ENCODE results near the gene DNMT3B.
"Not testable (repeated sequence)": the region's sequence is repeated elsewhere in the genome, so short reads cannot be mapped to it uniquely, and the experiment has no call there.

Gene DNMT3B

DNA sequence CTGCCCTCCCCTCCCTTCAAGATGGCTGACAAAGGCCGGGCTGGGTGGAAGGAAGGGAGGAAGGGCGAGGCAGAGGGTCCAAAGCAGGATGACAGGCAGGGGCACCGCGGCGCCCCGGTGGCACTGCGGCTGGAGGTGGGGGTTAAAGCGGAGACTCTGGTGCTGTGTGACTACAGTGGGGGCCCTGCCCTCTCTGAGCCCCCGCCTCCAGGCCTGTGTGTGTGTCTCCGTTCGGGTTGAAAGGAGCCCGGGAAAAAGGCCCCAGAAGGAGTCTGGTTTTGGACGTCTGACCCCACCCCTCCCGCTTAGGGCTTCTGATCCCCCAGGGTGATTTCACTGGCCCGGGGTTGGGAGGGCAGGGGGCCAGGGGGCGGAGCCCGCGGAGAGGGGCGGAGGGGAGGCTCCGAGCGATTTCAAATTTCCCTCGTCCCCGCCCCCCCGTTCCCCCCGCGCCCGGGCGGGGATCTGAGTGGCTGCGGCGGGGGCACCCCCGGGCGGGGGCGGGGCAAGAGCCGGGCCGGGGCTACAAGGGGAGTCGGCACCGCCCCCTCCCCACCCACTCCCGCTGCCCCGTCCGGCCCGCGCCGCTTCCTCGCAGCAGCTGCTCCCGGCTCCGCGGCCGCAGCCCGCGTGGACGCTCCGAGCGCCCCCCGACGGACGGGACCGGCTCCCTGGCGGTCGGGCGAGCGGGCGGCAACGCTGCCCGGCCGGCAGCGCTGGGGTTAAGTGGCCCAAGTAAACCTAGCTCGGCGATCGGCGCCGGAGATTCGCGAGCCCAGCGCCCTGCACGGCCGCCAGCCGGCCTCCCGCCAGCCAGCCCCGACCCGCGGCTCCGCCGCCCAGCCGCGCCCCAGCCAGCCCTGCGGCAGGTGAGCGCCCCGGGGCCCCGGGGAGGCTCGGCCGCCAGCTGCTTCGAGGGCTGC, at the start of gene DNMT3B:
DNMT3B (plus strand) TSS at position 555 of the 923 bp plus-strand sequence. CDS start 17,939 bp downstream, outside the sequence.
- no peaks in the 10 kb centered on the region for H3K27me3 ChIP-seq (ENCODE audit: insufficient read depth, low read length)
- H3K36me3 ChIP-seq (ENCODE audit: insufficient read depth, low read length) = no peaks in the 10 kb centered on the region
- H3K4me1 ChIP-seq (ENCODE audit: insufficient read depth, low read length) = peaks cover 18% of the 10 kb centered on the region
- peak within 1 kb of the TSS; percentile 86 for H2AFZ ChIP-seq (ENCODE audit: low read depth, low read length)
- H3K4me3 ChIP-seq (ENCODE audit: low read length) = peak within 1 kb of the TSS; percentile 59
- H3K9me3 ChIP-seq (ENCODE audit: low read length) = no peaks in the 10 kb centered on the region

DNA sequence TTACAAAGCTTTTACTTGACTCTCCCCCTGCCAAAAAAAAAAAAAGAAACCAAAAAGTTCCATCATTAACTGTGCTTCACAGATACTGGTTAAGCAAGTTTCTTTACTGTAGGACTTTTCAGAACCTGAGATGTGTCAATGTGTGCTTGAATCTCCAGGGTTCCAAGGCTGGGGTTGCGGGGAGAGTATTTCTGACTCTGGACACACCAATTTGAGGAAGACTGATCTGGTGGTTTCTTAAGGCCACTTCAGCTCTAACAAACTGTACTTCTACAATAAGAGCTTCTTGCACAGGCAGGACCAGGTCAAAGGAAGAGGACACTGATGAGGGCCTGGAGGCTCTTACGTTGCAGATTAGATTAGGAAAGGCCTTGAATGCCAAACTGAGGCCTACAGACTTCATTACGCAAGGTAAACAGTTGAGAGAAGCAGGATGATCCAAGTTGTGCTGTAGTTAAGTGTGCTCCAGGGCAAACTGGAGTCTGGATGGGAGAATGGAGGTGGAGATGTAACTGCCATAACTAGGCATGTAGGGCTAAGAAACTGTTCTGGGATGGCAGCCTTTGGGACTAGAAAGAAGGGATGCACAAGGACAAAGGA, 43.3 kb upstream of the DNMT3B start:
- H3K36me3 ChIP-seq (ENCODE audit: insufficient read depth, low read length) = peaks cover 7% of the 10 kb centered on the region
- no peaks in the 10 kb centered on the region for H3K27me3 ChIP-seq (ENCODE audit: insufficient read depth, low read length)
- no peaks in the 10 kb centered on the region for H3K9me3 ChIP-seq (ENCODE audit: low read length)
- H3K4me1 ChIP-seq (ENCODE audit: insufficient read depth, low read length) = no peaks in the 10 kb centered on the region
- H2AFZ ChIP-seq (ENCODE audit: low read depth, low read length) = no peak overlapping the region
- no peak overlapping the region for H3K4me3 ChIP-seq (ENCODE audit: low read length)

DNA sequence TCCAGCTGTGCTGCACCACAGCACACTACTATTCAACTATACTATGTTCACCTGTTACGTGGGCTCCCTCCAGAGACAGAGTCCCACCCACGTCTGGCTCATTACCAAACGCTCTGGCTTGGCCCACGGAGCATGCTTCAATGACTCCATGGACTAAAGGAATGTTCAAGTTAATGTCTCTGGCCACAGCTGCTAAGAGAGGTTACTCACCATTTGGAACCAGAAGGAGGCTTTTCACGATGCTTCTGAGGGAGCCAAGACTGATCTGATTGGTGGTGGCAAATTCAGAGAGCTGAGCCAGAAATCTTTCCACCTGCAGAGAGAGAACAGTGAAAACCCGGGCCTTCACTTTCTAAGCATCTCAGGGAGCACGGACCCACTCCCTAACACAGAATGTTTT, 34.5 kb upstream of the DNMT3B start:
- H3K27me3 ChIP-seq (ENCODE audit: insufficient read depth, low read length) = no peaks in the 10 kb centered on the region

DNA sequence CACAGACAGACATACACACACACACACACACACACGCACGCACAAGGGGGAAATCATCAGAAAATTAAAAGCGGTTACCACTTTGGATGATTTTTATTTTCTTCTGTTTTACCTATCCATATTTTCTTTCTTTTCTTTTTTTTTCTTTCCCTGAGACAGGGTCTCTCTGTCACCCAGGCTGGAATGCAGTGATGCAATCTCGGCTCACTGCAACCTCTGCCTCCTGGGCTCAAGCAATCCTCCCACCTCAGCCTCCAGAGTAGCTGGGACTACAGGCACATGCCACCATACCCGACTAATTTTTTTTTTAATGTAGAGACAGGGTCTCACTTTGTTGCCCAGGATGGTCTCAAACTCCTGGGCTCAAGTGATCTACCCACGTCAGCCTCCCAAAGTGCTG, 33.8 kb upstream of the DNMT3B start:
- not testable (repeated sequence) for H2AFZ ChIP-seq (ENCODE audit: low read depth, low read length); H3K4me1 ChIP-seq (ENCODE audit: insufficient read depth, low read length); H3K9me3 ChIP-seq (ENCODE audit: low read length); H3K4me3 ChIP-seq (ENCODE audit: low read length); H3K27me3 ChIP-seq (ENCODE audit: insufficient read depth, low read length)
- peaks cover 16% of the 10 kb centered on the region for H3K36me3 ChIP-seq (ENCODE audit: insufficient read depth, low read length)

More for the DNA sequence above, 34.5 kb upstream of the DNMT3B start:
- Histone ChIP-seq H3K9me3 (ENCODE audit: low read length) (peaks cover 2% of the 10 kb centered on the region), H3K36me3 (ENCODE audit: insufficient read depth, low read length) (peaks cover 16% of the 10 kb centered on the region), H3K4me3 (ENCODE audit: low read length) (no peak overlapping the region), H3K4me1 (ENCODE audit: insufficient read depth, low read length) (no peaks in the 10 kb centered on the region), H2AFZ (ENCODE audit: low read depth, low read length) (no peak overlapping the region)

DNA sequence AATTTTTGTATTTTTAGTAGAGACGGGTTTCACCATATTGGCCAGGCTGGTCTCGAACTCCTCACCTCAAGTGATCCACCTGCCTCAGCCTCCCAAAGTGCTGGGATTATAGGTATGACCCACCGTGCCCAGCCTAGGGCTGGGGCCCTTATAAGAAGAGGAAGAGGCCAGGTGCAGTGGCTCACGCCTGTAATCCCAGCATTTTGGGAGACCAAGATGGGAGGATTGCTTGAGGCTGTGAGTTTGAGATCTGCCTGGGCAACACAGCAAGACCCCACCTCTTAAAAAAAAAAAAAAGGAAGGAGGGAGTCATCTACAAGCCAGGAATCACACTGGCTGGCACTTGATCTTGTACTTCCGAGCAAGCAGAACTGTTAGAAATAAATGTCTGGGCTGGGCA, 32.9 kb upstream of the DNMT3B start:
- H2AFZ ChIP-seq (ENCODE audit: low read depth, low read length); H3K27me3 ChIP-seq (ENCODE audit: insufficient read depth, low read length); H3K4me3 ChIP-seq (ENCODE audit: low read length); H3K9me3 ChIP-seq (ENCODE audit: low read length); H3K4me1 ChIP-seq (ENCODE audit: insufficient read depth, low read length): not testable (repeated sequence)
- H3K36me3 ChIP-seq (ENCODE audit: insufficient read depth, low read length) = peaks cover 16% of the 10 kb centered on the region

DNA sequence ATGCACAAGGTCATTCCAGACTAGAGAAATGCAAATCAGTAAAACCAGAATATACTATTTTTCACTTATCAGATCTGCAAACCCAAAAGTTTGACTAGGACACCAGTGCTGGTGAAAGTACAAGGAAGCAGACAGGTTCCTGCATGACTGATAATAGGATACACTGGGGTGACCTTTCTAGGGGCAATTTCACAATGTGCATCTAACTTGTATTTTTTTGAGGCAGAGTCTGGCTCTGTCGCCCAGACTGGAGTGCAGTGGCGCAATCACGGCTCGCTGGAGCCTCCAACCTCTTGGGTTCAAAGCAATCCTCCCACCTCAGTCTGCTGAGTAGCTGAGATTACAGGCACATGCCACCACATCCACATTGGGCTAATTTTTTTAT, 30.3 kb upstream of the DNMT3B start:
- no peak overlapping the region for H2AFZ ChIP-seq (ENCODE audit: low read depth, low read length)
- H3K36me3 ChIP-seq (ENCODE audit: insufficient read depth, low read length) = peaks cover 6% of the 10 kb centered on the region
- no peak overlapping the region for H3K4me3 ChIP-seq (ENCODE audit: low read length)
- H3K4me1 ChIP-seq (ENCODE audit: insufficient read depth, low read length) = no peaks in the 10 kb centered on the region
- no peaks in the 10 kb centered on the region for H3K27me3 ChIP-seq (ENCODE audit: insufficient read depth, low read length)
- H3K9me3 ChIP-seq (ENCODE audit: low read length) = peaks cover under 1% of the 10 kb centered on the region

DNA sequence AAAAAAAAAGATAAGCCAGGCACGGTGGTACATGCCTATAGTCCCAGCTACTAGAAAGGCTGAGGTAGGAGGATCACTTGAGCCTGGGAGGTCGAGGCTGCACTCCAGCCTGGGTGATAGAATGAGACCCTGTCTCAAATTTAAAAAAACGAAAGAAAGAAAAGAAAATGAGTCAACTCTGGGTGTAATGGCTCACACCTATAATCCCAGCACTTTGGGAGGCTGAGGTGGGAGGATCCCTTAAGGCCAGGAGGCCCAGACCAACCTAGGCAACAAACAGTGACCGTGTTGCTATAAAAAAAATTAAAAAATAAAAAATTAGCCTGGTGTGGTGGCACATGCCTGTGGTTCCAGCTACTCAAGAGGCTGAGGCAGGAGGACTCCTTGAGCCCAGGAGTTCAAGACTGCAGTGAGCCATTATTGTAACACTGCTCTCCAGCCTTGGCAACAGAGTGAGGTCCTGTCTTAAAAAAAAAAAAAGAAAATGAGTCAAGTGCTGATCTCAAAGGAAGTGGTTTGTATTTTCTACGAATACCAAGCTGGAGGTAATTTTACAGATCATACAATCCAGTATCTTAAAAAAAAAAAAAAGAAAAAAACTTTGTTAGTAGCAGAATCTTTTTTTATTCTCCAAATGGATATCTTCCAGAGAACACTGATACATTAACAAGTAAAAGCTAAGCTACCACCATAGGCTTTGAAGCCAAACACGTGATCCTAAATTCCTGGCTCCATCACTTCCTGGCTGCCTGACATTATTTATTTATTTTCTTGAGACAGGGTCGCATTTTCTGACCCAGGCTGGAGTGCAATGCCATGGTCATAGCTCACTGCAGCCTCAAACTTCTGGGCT, 24.6 kb upstream of the DNMT3B start:
- H3K36me3 ChIP-seq (ENCODE audit: insufficient read depth, low read length) = no peaks in the 10 kb centered on the region
- no peaks in the 10 kb centered on the region for H3K9me3 ChIP-seq (ENCODE audit: low read length)
- H3K4me1 ChIP-seq (ENCODE audit: insufficient read depth, low read length) = peaks cover 5% of the 10 kb centered on the region
- no peaks in the 10 kb centered on the region for H3K27me3 ChIP-seq (ENCODE audit: insufficient read depth, low read length)
- no peak overlapping the region for H3K4me3 ChIP-seq (ENCODE audit: low read length)
- H2AFZ ChIP-seq (ENCODE audit: low read depth, low read length) = no peak overlapping the region

DNA sequence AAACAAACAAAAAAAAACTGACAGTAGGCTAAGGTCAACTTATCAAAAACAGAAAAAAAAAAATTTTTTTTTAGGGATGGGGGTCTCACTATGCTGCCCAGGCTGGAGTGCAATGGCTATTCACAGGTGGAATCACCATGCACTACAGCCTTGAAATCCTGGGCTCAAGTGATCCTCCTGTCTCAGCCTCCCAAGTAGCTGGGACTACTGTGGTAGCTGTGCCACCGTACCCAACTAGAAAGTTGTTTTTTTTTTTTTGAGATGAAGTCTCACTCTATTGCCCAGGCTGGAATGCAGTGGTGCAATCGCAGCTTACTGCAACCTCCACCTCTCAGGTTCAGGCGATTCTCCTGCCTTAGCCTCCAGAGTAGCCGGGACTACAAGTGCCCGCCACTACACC, 21.0 kb upstream of the DNMT3B start:
- Histone ChIP-seq H3K4me3 (ENCODE audit: low read length) (no peak overlapping the region), H3K4me1 (ENCODE audit: insufficient read depth, low read length) (peaks cover 10% of the 10 kb centered on the region), H3K27me3 (ENCODE audit: insufficient read depth, low read length) (no peaks in the 10 kb centered on the region), H3K9me3 (ENCODE audit: low read length) (no peaks in the 10 kb centered on the region), H3K36me3 (ENCODE audit: insufficient read depth, low read length) (no peaks in the 10 kb centered on the region), H2AFZ (ENCODE audit: low read depth, low read length) (no peak overlapping the region)

DNA sequence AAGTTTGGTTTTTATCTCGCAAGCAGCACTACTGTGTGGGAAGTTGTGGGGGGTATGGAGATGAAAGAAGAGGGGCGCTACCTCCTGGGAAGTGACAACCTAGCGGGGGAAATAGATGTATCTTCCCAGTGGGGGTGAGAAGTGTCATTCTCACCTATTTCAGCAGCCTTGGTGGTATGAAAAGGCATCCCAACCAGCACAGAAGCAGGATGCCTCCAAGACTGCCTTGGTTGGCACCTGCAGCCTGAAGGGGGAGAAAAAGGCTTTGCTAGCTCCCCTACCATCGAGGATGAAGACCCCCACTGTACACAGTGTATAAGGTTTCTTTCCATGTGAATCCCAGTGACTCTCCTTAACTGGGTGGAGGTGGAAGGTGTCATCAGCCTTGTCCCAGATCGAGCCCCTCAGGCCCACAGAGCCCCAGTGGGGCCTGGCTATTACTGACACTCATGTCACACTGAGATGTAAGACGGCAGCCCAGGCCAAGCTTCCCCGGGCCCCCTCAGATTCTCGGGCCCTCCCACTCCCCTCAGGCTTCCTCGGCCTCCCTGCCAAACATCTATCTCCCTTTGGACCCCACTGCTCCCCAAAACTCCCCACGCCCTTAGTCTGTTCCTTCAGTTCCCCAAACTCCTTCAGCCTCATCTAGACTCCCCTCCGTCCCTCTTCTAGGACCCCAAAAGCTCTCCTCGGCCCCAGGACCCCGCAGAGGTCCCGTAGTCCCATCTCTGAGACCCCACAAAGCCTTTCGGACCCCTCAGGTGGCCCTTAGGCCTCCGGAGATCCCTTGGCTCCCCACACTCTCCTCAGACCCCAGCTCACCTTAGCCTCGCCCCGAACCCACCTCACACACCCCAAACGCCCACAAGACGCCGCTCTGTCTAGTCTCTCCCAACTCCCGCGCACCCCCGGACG, 19.6 kb upstream of the DNMT3B start:
- Histone ChIP-seq H3K27me3 (ENCODE audit: insufficient read depth, low read length) (no peaks in the 10 kb centered on the region), H2AFZ (ENCODE audit: low read depth, low read length) (peak overlapping the region; percentile 97), H3K36me3 (ENCODE audit: insufficient read depth, low read length) (no peaks in the 10 kb centered on the region), H3K4me3 (ENCODE audit: low read length) (peak overlapping the region; percentile 87), H3K9me3 (ENCODE audit: low read length) (no peaks in the 10 kb centered on the region), H3K4me1 (ENCODE audit: insufficient read depth, low read length) (peaks cover 10% of the 10 kb centered on the region)

DNA sequence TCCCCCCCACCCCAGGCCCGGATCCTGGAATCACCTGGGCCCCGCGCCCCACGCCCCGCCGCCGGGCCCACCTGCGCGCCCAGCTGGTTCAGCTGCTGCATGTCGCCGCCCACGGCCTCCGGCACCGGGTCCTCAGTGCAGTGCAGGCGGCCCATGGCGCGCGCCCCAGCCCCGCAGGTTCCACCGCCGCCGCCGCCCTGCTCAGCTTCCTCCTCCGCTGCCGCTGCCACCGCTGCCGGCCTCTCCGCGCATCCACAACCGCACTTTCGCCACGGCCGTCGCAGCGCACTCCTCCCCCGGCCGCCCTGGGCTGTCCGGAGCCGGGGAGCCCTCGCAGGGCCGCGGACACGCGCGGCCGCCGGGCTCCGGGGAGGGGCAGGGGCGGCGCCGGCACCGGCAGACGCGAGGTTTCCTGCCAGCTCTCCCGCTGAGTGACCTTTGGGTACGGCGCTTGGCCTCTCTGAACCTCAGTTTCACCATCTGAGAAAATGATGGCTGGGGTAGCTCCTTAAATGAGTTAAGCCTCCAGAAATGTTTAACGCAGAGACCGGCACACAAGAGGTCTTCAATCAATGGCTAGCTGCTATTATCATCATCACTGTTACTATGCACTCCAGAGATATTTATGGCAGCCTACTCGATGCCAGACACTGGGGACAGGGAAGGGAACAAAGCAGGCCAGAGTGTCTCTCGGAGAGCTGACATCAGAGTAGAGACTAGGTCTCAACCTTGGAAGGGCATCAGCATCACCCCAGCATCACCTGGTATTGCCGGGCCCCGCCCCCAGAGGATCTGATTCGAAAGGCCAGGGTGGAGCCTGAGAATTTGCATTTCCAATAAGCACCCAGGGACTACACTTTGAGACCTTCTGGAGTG, 18.7 kb upstream of the DNMT3B start, which contains the start of gene COMMD7:
COMMD7 (minus strand) TSS at position 231 of the 876 bp plus-strand sequence; CDS start at position 155, 76 bp downstream.
- Histone ChIP-seq H3K4me3 (ENCODE audit: low read length) (peak within 1 kb of the TSS; percentile 87), H2AFZ (ENCODE audit: low read depth, low read length) (peak within 1 kb of the TSS; percentile 97), H3K4me1 (ENCODE audit: insufficient read depth, low read length) (peaks cover 10% of the 10 kb centered on the region), H3K9me3 (ENCODE audit: low read length) (no peaks in the 10 kb centered on the region), H3K36me3 (ENCODE audit: insufficient read depth, low read length) (no peaks in the 10 kb centered on the region), H3K27me3 (ENCODE audit: insufficient read depth, low read length) (no peaks in the 10 kb centered on the region)

DNA sequence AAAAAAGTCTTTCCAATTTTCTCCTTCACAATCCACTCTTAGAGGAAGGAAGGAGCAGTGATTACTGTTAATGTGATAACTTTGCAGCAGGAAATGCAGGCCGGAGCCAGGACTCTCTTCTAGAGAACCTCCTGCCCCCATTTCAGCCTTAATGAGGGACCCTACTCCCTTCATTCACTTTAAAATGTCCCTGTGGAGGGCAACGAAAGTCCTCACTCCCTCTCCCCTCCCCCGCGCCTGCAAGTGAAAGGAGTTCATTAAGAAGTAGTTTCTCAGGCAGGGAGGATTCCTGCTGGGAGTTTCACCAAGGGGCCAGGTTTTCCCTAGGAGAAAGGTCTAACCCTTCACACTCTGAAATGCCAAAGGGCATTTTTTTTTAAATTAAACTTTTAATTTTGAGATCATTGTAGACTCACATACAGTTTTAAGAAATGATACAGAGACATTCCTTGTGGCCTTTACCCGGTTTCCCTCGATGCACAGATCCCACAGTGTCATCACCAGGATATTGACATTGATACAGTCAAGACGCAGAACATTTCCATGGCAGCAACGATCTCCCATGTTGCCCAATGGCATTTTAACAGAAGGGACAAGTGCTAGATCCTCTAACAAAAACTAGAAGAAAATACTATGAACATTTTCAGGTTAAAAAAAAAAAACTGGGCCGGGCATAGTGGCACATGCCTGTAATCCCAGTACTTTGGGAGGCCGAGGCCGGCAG, 12.1 kb upstream of the DNMT3B start:
- Histone ChIP-seq H2AFZ (ENCODE audit: low read depth, low read length) (peak overlapping the region; percentile 77), H3K27me3 (ENCODE audit: insufficient read depth, low read length) (peaks cover 5% of the 10 kb centered on the region), H3K9me3 (ENCODE audit: low read length) (no peaks in the 10 kb centered on the region), H3K4me1 (ENCODE audit: insufficient read depth, low read length) (peaks cover 9% of the 10 kb centered on the region), H3K36me3 (ENCODE audit: insufficient read depth, low read length) (no peaks in the 10 kb centered on the region), H3K4me3 (ENCODE audit: low read length) (no peak overlapping the region)

Data from neuron (in vitro differentiated cells).